DOHH2 (cell line): ENCODE measurements around the gene SMARCB1.

ENCODE experiments used
- CTCF ChIP-seq: fragments of 200-600 bp; sonication (generic); IDR thresholded peaks from one replicate; pipeline ENCODE4 v1.5.1; 2014; ENCODE audit warnings: antibody characterized with exemption, mild to moderate bottlenecking, low read depth, low read length; ENCODE audit not compliant: poor library complexity, severe bottlenecking
- EZH2phosphoT487 ChIP-seq: fragments of 200-600 bp; sonication (generic); IDR thresholded peaks from 2 replicates; pipeline ENCODE4 v1.6.1; 2017; ENCODE audit warnings: borderline replicate concordance, mild to moderate bottlenecking, antibody characterized with exemption, low read length, moderate library complexity, mixed read lengths

GRCh38 chr22:23787600-23787896, 782 bp downstream of the SMARCB1 start:
- no peak for TF ChIP-seq CTCF
- no peak for TF ChIP-seq EZH2phosphoT487
